HG02981 (cell line): ENCODE measurements around the gene CYP4B1.
"Not testable (repeated sequence)": the region's sequence is repeated elsewhere in the genome, so short reads cannot be mapped to it uniquely, and the experiment has no call there.

Experiments used
- ATAC-seq: cut with Tn5 transposase; IDR thresholded peaks from one replicate; pipeline ENCODE4 v1.9.1; 2021; ENCODE audit warnings: mild to moderate bottlenecking, moderate library complexity; ENCODE audit not compliant: unreplicated experiment

The CYP4B1 gene

DNA sequence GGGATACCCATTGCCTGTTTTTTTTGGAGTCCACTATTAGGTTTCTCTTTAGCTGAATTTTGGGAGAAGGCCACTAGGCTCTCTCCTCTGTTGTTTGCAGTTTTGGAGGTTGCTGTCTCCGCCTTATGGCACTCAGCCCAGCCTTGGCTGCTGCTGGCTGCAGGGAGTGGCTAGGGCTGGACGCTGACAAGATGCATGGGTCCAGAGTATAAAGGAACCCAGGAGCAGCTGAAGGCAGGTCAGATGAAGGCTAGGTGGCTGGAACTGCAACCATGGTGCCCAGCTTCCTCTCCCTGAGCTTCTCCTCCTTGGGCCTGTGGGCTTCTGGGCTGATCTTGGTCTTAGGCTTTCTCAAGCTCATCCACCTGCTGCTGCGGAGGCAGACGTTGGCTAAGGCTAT, at the start of gene CYP4B1:
CYP4B1 (plus strand) TSS at position 237 of the 400 bp plus-strand sequence; CDS start at position 273, 36 bp downstream.
- no peak for ATAC-seq

DNA sequence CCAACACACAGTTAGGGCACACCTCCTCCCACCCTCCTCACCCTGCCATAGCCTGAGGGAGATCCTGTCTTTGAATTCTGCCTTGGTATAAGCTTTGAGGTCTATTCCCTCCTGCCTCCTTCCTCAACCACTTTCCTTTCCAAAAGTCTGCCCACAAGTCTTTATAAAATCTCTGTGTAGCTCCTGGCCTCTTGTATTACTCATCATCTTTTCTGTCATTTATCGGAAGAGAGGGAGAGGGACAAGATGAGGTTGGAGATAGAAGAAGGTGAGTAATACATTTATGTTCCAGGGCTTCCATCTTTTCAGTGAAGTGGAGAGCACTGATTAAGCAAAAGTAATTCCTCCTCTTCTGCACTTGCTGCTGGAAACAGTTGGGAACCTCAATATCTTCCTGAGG, 49.4 kb upstream of the CYP4B1 start:
- no peak for ATAC-seq

DNA sequence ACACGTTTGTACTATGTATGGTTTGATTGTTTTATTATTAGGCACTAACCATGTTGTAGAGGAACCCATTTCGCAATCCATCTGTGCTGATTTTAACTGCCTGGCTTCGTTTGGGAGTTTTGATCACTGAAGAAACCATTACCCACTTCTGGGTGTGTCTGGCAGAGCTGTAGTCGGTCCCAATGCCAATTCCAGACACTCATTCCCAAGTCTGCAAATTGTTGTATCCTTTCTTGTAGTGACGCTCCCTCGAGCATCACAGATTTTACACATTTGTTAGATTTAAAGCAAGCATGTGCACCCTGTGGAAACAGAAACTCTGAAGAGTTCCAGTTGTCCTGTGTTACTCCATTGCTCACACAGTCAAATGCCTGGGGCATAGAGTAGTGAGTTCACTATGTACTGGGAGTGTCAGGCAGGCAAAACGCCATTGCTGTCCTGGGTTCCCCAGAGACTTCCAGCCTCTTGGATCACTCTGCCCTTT, 48.9 kb upstream of the CYP4B1 start:
- no peak for ATAC-seq

DNA sequence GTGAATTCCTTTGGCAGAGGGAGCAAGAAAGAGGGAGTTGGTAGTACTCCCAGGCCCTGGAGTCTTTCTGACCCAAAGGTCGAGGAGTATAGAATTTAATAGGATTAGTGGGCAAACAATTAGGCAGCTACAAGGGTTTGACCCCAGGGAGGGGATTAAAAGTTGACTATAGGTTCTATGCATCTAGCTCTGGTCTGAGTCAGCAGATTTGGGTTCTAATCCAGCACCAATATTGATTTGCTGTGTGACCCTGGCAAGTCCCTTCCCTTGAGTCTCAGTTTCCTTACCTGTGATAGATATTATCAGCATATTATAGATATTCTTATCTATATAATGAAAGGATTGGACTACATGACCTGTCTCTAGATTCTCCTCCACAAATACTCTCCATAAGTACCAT, 44.9 kb upstream of the CYP4B1 start:
- ATAC-seq, result no peak

DNA sequence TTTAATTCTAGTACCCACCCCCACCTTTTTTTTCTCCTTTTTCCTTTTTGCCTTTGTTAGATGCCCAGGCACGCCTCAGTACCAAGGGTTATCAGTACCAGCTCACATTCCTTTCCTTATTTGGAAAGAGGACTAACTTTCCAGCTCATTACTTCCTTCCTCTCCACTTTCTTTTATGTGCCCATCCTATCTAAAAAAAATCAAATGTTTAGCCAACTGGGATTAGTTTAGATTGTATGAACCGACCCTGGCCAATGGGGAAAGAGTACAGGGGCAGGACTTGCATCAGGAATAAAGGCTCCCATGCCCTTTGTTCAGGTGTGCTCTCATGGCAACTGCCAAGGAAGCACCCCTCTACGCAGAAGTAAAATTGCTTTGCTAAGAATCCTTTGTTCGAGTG, 44.1 kb upstream of the CYP4B1 start:
- not testable (repeated sequence) for ATAC-seq

DNA sequence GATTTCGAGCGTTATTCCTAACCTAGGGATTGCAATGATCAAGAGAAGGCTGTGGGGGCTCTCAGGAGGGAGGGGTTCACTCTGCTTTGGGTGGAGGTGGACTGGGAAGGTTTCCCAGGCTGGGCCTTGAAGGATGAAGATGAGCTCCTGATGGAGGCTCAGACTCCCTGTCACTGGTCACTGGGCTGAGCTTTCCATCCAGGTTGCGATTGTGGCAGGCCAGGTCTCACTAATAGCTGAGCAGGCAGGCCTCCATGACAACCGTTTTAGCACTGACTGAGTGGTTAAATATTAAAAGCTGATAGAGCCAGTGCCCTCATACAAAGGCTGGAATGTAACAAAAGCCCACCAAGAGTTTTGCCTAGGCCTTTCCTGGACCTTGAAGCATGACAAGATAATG, 43.7 kb upstream of the CYP4B1 start:
- no peak for ATAC-seq

DNA sequence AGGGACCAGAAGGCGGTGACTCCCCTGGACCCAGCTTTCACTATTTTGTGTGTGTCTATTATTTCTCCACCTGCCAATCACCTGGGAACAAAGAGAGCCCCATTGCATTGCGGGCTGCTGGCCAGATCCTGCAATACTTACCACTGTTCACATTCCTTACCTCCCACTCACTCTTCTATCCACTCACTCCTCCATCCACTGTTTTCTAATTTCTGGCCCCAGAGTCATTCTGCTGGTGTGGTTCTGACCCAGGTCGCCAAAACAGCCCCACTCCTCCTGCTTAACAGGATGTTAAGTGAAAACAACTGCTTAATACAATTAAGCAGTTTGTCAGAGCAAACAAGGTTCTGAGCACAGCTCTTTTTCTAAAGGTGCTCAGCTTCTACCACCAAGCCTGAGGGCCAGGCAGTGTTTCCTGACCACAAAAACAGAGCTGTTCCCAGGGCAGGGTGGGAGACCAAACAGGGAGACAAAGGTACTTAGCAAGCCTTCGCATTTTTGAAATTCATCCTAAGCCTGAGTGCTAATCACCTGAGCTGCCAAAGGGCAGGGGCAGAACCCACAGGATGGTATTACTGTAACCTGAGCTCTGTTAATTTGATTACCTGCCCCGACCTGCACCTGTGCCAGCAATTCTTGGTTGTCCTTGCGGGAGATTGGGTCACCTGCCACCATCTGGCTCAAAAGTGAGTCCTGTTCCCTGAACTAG, 41.4 kb upstream of the CYP4B1 start:
- no peak for ATAC-seq

DNA sequence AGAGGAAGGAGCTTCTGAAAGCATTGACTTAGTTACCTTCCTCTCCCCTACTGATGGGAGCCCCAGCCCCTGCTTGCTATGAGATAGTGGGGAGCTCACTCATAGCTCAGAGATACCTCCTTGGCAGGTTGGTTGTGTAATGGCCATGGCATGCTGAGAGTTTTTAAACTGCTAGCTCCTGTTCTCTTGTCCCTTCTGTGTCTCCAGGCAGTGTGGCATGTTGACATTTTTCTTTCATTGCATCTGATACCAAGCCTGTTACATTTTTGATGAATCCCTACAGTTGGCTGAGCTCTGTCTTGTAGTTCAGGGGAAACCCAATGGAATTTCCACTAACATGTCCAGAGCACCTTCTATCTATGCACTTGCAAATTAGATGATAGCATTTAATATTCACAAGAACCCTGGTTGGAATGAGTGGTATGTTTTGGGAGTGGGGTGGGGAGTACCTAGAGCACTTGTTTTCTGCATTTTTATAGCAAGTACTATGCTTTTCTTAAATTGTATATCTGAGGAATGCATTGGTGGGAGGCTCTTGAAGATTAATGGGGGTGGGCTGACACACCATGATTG, 40.8 kb upstream of the CYP4B1 start:
- no peak for ATAC-seq

DNA sequence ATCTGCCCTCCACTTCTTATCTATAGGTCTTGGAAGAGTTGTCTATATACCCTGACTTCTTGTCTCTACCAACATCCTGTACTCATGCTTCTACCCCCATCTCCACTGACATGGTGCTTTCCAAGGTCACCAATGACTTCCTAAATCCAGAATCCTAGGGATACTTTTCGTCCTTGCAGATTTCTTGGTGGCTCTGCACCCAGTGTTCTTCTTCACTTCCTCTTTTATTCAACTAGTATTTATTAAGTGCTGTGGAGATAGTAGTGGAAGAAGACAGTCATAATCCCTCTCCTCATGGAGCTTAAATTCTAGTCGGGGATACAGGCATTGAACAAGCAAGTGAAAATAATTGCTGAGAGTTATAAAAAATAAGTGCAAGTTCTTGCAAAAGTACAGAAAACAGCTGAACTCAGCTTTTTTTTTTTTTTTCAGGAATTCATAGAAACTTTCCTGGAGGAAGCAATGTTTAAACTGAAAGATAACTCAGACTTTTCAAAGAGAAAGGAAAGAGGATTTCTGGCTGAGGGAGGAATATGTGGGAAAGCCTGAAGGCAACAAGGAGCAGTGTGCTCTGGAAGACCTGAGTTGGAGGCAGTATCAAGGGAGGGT, 38.2 kb upstream of the CYP4B1 start:
- no peak for ATAC-seq

DNA sequence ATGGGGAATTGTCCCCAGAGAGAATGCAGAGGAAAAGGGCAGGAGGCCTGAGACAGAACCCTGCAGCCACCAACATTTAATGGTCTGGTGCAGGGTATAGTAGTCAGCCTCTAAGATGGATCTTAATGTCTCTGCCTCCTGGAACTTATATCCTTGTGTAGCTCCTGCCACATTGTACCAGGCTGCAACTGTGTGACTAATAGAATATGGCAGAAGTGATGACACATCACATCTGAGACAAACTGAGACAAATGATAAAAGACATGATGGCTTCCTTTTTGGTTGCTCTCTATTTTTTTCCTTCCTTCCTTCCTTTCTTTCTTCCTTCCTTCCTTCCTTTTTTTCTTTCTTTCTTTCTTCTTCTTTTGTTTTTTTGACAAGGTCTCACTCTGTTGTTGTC, 37.1 kb upstream of the CYP4B1 start:
- no peak for ATAC-seq

DNA sequence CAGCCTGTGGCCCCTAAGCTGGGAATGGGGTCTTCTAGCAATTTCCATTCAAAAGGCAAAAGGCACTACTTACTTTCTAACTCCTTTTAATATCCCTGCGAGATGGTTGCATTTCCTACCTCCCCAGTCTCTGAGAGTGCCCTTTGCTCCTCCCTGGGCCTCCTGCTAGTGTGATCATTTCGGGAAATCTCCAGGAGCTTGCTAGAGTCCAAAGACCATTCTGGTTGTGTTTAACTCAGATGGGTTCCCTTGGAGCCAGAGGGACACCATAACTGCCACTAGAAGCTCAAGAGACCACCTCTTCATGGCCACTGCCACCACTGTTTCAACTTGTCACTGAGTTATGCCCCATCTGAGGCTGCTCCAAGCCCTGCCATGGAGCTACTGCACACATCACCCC, 34.4 kb upstream of the CYP4B1 start:
- ATAC-seq, result no peak

DNA sequence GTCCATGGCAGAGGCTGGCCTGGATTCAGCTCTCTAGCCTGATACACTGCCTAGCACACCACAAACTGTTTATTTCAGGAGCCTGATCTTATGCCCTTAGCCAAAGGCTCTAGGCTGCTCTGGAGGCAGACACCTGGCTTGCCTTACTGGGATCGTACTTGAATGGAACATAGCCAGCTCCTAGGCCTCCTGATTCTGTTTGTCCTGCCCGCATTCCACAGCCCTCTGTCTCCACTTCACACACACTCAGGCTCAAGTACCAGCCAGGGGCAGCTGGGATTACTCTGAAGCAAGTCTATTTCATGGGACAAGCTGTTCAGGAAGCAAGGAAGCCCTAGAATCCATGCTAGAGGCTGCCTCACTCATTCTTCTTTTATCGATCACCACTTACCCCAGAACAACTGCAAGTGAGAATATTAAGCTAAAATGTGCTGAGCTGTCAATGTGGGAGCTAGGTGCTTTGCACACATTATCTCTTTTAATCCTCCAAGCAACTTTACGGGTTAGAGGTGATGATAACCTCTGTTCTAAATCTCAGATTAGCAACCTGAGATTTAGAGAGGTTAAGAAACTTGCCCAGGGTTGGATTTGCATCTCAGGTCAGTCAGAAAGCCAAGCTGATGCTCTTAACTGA, 31.1 kb upstream of the CYP4B1 start:
- ATAC-seq, result no peak

DNA sequence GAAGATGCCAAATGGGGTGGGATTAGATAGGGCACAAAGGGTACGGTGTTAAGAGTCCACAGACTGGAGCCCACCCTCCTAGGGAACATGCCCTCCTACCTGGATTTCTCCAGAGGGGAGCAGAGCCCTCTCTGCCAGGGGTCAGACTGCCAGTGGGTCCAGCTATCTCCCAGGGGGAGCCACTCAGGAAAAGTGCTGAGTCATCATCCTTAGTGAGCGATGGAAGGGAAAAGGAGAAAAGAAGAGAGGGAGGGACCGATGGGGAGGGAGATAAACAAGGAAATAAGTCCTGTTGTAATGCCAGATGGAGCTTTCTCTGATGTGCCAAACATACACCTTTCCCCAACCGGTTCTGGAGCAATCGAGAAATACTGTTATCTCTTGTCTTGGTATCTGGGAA, 30.4 kb upstream of the CYP4B1 start:
- no peak for ATAC-seq

DNA sequence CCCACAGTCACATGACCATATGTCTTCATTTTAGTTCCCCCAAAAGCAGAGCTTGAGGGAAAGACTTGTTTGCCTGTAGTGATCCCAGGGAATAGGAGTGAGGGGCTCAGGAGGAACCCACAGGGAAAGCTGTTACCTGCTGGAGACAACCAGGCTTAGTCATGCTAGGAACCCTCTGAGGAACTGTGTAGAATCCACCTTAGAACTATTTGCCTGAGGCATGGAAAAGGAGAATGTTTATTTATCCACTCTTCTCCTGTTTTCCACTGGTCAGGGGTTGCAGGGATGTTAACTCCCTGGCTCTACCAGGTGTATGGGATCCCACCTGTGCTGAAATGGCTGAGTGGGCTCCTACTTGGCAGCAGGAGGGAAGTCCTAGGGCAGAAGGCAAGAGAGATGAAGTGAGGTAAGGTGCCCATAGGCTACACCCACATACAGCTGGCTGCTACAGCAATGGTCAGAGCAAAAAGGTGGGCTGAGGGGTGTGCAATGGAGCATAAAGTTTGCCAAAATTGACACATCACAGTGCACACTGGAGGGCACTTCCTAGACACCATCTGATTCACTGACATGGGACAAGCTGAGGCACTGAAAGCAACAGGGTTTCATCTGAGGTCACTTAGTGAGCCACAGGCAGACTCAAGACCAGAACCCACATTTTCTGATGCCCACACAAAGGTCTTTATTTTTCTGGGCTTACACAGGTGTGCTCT, 29.7 kb upstream of the CYP4B1 start:
- ATAC-seq, result no peak

DNA sequence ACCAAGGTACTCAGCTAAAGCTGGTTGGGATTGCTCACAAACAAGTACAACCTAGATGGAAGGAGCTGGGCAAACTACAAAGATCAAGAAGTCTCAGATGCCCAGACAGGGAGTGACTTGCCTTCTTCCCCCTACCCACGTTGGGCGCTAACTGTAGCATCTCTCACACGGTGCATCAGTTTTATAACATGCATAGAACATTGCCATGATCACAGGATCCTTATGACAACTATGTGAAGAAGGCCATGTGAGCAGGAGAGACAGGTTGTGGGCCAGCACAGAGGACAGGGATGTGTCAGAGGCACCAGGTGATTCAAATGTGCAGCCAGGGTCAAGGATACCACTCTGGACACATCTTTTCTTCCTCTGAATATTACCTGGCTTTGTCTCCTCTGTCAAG, 28.3 kb upstream of the CYP4B1 start:
- no peak for ATAC-seq

DNA sequence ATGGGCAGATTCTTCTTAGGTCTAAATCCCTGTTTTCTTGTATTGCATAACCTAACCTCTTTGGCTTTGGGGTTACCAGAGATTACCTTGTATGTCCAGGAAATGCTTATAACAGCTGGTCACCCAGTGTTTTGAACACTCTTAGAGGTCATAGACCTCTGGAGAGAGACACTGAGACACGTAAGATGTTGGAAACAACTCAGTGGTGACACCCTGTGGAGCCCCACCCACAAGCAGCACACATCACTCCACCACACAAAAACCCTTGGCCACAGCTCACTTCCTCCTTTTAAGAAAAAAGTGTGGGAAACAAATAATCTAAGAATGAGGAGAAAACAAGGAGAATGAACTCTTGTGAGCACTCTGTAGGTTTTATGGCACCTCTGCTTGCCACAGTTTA, 26.3 kb upstream of the CYP4B1 start:
- no peak for ATAC-seq

DNA sequence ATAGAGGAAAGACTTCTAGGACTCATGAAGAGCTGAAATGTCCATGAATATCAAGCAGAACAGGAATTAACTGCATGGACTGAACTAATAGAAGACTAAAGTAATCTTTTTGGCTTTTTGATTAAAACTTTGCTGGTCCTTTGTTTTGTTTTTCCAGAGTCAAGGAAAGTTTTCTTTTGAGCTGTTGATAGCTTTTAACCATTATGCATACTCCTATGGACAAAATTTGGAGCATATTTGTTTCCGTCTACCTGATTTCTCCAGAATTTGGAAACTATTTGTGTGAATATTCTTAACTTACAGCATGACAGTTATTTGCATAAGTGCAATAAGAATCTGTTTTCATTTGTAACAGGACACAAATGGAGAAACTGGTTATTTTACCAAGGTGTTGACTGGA, 24.5 kb upstream of the CYP4B1 start:
- no peak for ATAC-seq

DNA sequence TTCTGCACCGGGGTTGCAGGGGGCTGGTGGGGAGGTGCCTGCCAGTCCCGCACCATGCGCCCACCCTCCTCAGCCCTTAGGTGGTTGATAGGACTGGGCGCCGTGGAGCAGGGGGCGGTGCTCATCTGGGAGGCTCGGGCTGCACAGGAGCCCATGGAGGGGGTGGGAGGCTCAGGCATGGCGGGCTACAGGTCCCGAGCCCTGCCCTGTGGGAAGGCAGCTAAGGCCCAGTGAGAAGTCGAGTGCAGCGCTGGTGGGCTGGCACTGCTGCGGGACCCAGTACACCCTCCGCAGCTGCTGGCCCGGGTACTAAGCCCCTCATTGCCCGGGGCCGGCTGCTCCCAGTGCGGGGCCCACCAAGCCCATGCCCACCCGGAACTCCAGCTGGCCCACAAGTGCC, 20.4 kb upstream of the CYP4B1 start:
- not testable (repeated sequence) for ATAC-seq

DNA sequence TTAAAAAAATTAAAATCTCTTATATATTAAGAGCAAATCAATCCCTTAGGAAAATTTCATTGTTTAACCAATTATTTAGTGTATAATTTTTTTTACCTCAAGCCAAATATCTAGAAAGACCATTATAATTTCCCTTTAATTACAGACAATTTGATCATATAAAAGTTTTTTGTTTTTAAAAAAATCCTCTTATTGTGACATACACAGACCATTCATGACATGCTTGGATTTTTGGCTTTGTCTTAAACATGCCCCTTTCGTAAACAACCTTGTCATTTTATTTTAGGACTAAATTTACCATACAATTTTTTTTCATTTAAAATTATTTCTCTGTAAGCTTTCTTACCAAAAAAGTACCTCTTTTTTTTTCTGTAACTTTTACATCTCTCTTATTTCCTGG, 14.2 kb upstream of the CYP4B1 start:
- no peak for ATAC-seq

DNA sequence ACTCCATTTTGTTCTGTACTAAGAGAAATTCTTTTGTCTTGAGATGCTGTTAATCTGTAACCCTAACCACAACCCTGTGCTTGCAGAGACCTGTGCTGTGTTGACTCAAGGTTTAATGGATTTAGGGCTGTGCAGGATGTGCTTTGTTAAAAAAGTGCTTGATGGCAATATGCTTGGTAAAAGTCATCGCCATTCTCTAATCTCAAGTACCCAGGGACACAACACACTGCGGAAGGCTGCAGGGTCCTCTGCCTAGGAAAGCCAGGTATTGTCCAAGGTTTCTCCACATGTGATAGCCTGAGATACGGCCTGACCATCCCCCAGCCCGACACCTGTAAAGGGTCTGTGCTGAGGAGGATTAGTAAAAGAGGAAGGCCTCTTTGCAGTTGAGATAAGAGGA, 10.2 kb upstream of the CYP4B1 start:
- not testable (repeated sequence) for ATAC-seq

DNA sequence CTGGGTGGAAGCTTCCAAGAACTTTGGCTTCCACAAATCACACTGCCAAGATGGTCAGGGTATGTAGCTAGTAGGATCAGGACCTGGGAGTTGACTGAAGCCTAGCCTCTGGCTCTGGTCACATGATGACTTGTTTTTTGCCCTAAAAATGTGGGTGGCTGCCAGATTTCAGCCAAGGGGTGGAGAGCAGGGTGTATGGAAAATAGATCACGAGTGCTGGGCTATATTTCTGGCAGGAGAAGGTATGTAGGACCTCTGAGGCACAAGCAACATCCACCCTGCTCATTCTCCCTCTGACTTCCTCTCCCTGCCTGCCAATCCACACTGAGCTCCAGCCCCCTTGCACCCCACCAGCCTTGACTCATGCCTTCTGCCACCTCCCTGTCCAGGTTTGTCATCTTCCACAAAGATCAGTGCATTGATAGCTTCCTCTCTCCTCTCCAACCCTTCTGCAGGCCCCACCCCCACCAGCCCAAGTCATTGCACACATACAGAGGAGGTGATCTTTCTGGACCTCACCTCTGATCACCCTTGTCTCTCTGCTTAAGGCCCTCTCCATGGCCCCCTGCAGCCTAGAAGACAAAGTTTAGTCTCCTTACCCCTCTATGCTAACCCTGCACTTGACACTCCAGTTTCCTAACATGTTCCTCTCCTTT, 8.3 kb upstream of the CYP4B1 start:
- ATAC-seq, result no peak
